Suprapubic skin (tissue), 4 donors: ENCODE results near the gene SYT6. TPM values are rescaled to one million over a fixed set of nuclear protein-coding genes. Genes with fewer than 3 reads are reported as not detected.

Experiments
- DNase-seq, 2 donors: peaks; one replicate each; pipeline ENCODE4 v3.0.0-alpha.2; 2019; ENCODE audit warnings: low spot score in 2 of 2
- H3K27ac ChIP-seq: fragments of 200-600 bp; sonication (generic); one replicate; pipeline ENCODE4 v1.5.1; 2019
- H3K27me3 ChIP-seq: fragments of 200-600 bp; sonication (generic); one replicate; pipeline ENCODE4 v1.5.1; 2019
- H3K36me3 ChIP-seq: fragments of 200-600 bp; sonication (generic); one replicate; pipeline ENCODE4 v1.5.1; 2019
- H3K4me1 ChIP-seq: fragments of 200-600 bp; sonication (generic); one replicate; pipeline ENCODE4 v1.5.1; 2019
- H3K4me3 ChIP-seq: fragments of 200-600 bp; sonication (generic); one replicate; pipeline ENCODE4 v1.5.1; 2019; ENCODE audit warnings: mild to moderate bottlenecking
- H3K9me3 ChIP-seq: fragments of 200-600 bp; sonication (generic); one replicate; pipeline ENCODE4 v1.5.1; 2019
- EP300 ChIP-seq: sonication (generic); formaldehyde crosslinking; IDR thresholded peaks from one replicate; pipeline ENCODE4 v1.6.1; 2017; ENCODE audit warnings: antibody characterized with exemption
- POLR2A ChIP-seq, 2 donors: fragments of 450-650 bp; IDR thresholded peaks; one replicate each; pipeline ENCODE4 v1.6.1; 2017; ENCODE audit warnings: antibody characterized with exemption in 2 of 2, mild to moderate bottlenecking in 2 of 2, moderate library complexity in 2 of 2
- POLR2AphosphoS5 ChIP-seq, 3 donors: sonication (generic); formaldehyde crosslinking; IDR thresholded peaks; one replicate each; pipeline ENCODE4 v1.6.1; 2017; ENCODE audit warnings: antibody characterized with exemption in 3 of 3
- WGBS: methylation state at CpG from one replicate; pipeline ENCODE4 v1.1.5; 2018; 5-methylcytosine and 5-hydroxymethylcytosine counted together
- total RNA-seq, 4 donors: library from RNA; depleted of rRNA; stranded (reverse); fragments of >200 nt; gene quantifications; one replicate each; pipeline ENCODE4 v1.1.0, GENCODE V29; 2016
- TF ChIP-seq, protein P1 (sequence below), 2 donors: fragments of 200-600 bp in 1 of 2; fragments of 450-650 bp in 1 of 2; sonication (generic) in 1 of 2; IDR thresholded peaks; one replicate each; pipeline ENCODE4 v1.5.1; 2016 to 2019; ENCODE audit warnings: antibody characterized with exemption in 2 of 2, mild to moderate bottlenecking in 1 of 2, moderate library complexity in 1 of 2

SYT6 gene
- total RNA-seq, 4 donors from 2014 or later: 0.23 TPM; not detected in 3

DNA sequence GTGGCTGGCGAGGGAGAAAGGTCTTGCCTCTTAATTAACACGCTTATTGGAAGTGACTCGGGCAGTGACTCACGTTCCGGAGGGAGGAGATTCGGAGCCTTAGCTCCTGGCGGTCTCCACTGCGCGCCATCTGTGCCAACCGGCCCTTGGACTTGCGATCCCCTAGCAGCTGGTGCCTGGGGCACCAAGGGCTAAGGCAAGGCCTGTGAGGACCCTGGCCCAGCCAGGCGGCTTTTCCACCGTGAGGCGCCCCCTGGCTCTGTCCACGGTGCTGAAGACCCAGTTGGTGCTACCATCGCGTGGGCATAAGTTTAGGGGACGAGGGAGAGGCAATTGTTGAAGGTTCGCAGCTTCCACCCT lies 1.3 kb upstream of the SYT6 start:
- TF ChIP-seq, protein P1, sequence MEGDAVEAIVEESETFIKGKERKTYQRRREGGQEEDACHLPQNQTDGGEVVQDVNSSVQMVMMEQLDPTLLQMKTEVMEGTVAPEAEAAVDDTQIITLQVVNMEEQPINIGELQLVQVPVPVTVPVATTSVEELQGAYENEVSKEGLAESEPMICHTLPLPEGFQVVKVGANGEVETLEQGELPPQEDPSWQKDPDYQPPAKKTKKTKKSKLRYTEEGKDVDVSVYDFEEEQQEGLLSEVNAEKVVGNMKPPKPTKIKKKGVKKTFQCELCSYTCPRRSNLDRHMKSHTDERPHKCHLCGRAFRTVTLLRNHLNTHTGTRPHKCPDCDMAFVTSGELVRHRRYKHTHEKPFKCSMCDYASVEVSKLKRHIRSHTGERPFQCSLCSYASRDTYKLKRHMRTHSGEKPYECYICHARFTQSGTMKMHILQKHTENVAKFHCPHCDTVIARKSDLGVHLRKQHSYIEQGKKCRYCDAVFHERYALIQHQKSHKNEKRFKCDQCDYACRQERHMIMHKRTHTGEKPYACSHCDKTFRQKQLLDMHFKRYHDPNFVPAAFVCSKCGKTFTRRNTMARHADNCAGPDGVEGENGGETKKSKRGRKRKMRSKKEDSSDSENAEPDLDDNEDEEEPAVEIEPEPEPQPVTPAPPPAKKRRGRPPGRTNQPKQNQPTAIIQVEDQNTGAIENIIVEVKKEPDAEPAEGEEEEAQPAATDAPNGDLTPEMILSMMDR (IDR thresholded peaks at IDR 0.05): no peak
- TF ChIP-seq POLR2A (IDR thresholded peaks at IDR 0.05) (no peak), POLR2AphosphoS5 (IDR thresholded peaks at IDR 0.05) (no peak), EP300 (no peak)
- DNase-seq: no peak
- H3K4me1 ChIP-seq: peaks cover 26% of the 10 kb centered on the region
- H3K9me3 ChIP-seq: no peaks in the 10 kb centered on the region
- H3K27ac ChIP-seq: no peak overlapping the region
- H3K27me3 ChIP-seq: peaks cover 85% of the 10 kb centered on the region
- H3K36me3 ChIP-seq: no peaks in the 10 kb centered on the region
- H3K4me3 ChIP-seq: no peak overlapping the region
- WGBS: 15% methylated on average over 7 of the region's 19 CpGs

GRCh38 chr1:114154146-114154962 lies 685 bp upstream of the SYT6 start:
- Histone ChIP-seq H3K36me3 (no peaks in the 10 kb centered on the region), H3K27me3 (peaks cover 85% of the 10 kb centered on the region), H3K4me1 (peaks cover 26% of the 10 kb centered on the region), H3K9me3 (no peaks in the 10 kb centered on the region), H3K4me3 (peak overlapping the region; percentile 50), H3K27ac (no peak overlapping the region)
- TF ChIP-seq, protein P1 (IDR thresholded peaks at IDR 0.05): no peak
- TF ChIP-seq POLR2AphosphoS5 (IDR thresholded peaks at IDR 0.05) (no peak), EP300 (no peak), POLR2A (IDR thresholded peaks at IDR 0.05) (no peak)
- WGBS: 5% methylated on average over 32 of the region's 41 CpGs
- no peak for DNase-seq

DNA sequence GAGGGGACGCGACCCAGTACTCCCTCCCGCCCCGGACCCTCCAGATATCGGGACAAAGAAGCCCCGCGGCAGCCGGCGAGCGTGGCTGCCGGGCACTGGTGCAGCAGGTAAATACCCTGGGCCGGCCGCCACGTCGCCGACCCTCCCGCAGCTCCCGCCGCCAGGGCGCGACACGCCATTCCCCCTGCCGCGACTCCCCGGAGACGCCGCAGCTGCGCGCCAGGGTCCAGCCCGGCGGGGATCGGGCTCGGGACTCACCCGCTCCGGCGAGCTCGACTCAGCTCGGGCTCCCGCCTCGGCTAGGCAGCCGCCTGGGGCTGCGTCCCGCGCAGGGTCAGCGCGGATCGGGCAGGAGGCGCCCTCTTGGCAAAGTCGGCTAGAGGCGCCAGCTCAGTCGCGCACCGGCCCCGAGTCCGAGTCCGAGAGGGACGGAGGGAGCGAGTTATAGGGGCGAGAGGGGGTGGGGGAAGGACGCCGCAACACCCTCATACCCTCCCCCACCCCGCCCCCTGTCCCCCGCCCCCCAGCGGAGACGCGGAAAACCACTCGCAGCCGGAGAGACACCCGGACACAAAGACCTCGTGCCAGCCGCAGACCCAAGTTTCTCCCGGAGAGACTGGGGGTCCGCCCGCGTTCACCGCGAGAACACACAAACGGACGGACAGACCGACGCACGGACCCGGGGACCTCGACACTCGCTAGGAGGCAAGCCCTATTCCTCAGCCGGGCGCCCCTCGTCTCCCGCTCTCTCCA lies 985 bp downstream of the SYT6 start:
- no peaks in the 10 kb centered on the region for H3K36me3 ChIP-seq
- 1% methylated on average over 30 of the region's 89 CpGs for WGBS
- no peaks in the 10 kb centered on the region for H3K9me3 ChIP-seq
- DNase-seq: no peak
- peak overlapping the region; percentile 50 for H3K4me3 ChIP-seq
- H3K27ac ChIP-seq: no peak overlapping the region
- peaks cover 94% of the 10 kb centered on the region for H3K27me3 ChIP-seq
- no peak for TF ChIP-seq EP300
- TF ChIP-seq, protein P1 (IDR thresholded peaks at IDR 0.05): no peak
- peaks cover 26% of the 10 kb centered on the region for H3K4me1 ChIP-seq

DNA sequence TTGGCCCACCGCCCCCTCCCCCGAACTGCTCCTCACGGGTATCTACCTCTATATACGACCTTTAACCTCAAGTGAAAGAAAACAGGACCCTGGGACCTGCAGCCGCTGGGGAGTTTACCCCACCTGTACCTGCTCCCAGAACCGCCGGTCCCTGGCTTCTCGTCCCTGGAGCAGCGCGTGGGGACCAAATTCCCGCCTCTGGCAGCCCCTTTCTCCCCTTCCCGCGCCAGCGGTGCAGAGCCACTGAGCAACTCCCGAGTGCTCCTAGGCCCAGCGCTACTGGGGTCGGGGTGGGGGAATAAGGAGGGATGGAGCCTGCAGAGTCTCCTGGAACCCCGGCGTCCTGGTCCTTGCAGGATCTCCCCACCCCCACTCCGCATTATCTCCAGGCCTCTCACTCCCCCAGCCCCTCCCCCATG lies 1.6 kb downstream of the SYT6 start:
- H3K27me3 ChIP-seq: peaks cover 95% of the 10 kb centered on the region
- peaks cover 26% of the 10 kb centered on the region for H3K4me1 ChIP-seq
- 15% methylated on average over 17 of the region's 20 CpGs for WGBS
- no peak overlapping the region for H3K27ac ChIP-seq
- TF ChIP-seq EP300 (no peak), POLR2AphosphoS5 (IDR thresholded peaks at IDR 0.05) (no peak), POLR2A (IDR thresholded peaks at IDR 0.05) (no peak)
- TF ChIP-seq, protein P1 (IDR thresholded peaks at IDR 0.05): no peak
- DNase-seq: no peak
- H3K36me3 ChIP-seq: no peaks in the 10 kb centered on the region
- H3K4me3 ChIP-seq: peak overlapping the region; percentile 50
- no peaks in the 10 kb centered on the region for H3K9me3 ChIP-seq

DNA sequence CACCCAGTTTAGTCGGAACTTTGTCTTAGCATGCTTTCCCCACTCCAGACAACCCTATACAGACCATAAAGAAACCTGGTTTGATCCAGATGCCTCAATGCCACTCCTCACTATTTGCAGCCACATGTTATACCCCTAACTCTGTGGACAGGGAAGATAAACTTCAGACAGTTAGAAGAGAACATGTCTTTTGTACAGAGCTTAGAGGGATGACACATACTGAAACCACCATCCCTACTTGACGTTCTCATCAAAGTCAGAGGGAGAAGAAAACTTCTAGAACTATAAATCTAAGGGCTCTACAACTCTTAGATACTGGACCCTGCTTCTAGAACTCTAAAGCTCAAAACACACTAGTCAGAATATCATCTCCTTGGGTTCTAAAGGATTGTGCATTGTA lies 3.7 kb downstream of the SYT6 start:
- no peak for DNase-seq
- Histone ChIP-seq H3K9me3 (no peaks in the 10 kb centered on the region), H3K36me3 (no peaks in the 10 kb centered on the region), H3K27ac (no peak overlapping the region), H3K27me3 (peaks cover 75% of the 10 kb centered on the region), H3K4me3 (no peak overlapping the region), H3K4me1 (peaks cover 26% of the 10 kb centered on the region)
- 58% methylated on average over 2 of the region's 2 CpGs for WGBS
- no peak for TF ChIP-seq EP300
- TF ChIP-seq POLR2AphosphoS5 (IDR thresholded peaks at IDR 0.05): no peak
- TF ChIP-seq, protein P1 (IDR thresholded peaks at IDR 0.05): no peak
- TF ChIP-seq POLR2A (IDR thresholded peaks at IDR 0.05): no peak
